ENCODE results near the gene CCDC86. TPM values are rescaled to one million over a fixed set of nuclear protein-coding genes. Genes with fewer than 3 reads are reported as not detected.
A peak's percentile ranks its signal among the peaks of the same experiment; 100 is the strongest.

Gene CCDC86
- total RNA-seq, 4 donors from 2014 or later: 19.2 to 43.8 (median 21.8) TPM

DNA sequence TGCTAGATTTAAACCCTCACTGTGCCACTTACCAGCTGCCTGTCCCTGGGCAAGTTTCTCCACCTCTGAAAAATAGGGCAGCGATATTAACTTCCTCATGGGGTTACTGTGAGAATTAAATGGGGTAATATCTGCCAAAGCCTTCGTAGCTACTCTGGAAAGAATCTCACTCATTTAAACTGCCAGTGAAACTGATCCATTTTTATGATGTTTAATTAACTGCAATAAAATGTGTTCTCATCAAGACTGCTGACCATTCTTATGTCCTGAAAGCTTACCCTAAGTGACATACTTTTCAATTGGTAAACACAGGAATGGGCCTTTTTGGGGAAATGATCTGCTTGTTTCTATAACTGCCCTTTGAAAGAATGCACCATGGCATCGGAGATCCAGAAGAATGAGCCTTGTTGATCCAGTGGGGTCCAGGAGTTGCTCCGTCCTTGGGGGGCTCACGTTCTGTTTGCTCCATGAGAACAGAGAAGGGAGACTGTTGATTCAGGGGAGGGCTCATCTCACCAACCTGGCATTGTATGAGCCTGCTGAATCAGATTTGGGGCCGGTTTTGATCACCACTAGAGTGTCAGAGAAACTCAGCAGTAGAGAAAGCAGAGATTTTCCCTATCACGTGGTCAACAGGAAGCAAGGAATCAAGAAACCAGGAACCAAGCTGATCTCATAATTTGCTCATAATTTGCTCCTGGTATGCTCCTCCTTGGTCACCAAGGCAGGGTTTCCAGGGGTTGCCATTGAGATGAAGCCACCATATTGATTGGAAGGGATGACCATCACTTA, 7.0 kb upstream of the CCDC86 start:
- TF ChIP-seq, protein P1, sequence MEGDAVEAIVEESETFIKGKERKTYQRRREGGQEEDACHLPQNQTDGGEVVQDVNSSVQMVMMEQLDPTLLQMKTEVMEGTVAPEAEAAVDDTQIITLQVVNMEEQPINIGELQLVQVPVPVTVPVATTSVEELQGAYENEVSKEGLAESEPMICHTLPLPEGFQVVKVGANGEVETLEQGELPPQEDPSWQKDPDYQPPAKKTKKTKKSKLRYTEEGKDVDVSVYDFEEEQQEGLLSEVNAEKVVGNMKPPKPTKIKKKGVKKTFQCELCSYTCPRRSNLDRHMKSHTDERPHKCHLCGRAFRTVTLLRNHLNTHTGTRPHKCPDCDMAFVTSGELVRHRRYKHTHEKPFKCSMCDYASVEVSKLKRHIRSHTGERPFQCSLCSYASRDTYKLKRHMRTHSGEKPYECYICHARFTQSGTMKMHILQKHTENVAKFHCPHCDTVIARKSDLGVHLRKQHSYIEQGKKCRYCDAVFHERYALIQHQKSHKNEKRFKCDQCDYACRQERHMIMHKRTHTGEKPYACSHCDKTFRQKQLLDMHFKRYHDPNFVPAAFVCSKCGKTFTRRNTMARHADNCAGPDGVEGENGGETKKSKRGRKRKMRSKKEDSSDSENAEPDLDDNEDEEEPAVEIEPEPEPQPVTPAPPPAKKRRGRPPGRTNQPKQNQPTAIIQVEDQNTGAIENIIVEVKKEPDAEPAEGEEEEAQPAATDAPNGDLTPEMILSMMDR (IDR thresholded peaks at IDR 0.05): no peak
- TF ChIP-seq POLR2A (IDR thresholded peaks at IDR 0.05): no peak
- WGBS, 2 donors: 64 to 70% methylated on average over 7 of the region's 7 CpGs
- no peak overlapping the region for H3K4me3 ChIP-seq (ENCODE audit: low read depth, poor library complexity, severe bottlenecking)
- no peak for DNase-seq (ENCODE audit: low spot score in 2 of 2)
- intact Hi-C loops (cut with DNase I; ENCODE audit: low total_unique reads): loop anchor here (5.0 kb wide), 1 partner anchor 67 kb away; no protein-coding TSS in a partner anchor

DNA sequence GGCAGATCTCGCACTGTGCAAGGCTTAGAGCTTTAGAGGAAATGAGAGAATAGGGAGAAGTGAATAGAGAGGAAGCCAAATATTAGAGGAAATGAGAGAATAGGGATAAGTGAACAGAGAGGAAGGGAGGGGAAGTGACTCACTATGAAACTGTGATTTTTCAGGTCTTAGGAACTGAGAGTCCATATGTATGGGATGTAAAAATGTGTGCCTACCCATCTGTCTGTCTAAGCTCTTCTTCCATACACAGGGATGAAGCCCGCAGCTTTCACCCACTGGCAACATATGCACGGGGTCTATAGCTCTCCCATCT, 6.4 kb upstream of the CCDC86 start:
- WGBS, 2 donors: 64 to 85% methylated on average over 3 of the region's 3 CpGs
- intact Hi-C loops (cut with DNase I; ENCODE audit: low total_unique reads): no loop called here
- no peak for DNase-seq (ENCODE audit: low spot score in 2 of 2)
- TF ChIP-seq, protein P1 (IDR thresholded peaks at IDR 0.05): no peak
- no peak for TF ChIP-seq POLR2A (IDR thresholded peaks at IDR 0.05)
- no peak overlapping the region for H3K4me3 ChIP-seq (ENCODE audit: low read depth, poor library complexity, severe bottlenecking)

- intact Hi-C loops (cut with DNase I; ENCODE audit: low total_unique reads): no loop called here
- H3K4me3 ChIP-seq (ENCODE audit: low read depth, poor library complexity, severe bottlenecking): no peak overlapping the region
These were observed 4.9 kb upstream of the CCDC86 start for GRCh38 chr11:60836866-60837515.

DNA sequence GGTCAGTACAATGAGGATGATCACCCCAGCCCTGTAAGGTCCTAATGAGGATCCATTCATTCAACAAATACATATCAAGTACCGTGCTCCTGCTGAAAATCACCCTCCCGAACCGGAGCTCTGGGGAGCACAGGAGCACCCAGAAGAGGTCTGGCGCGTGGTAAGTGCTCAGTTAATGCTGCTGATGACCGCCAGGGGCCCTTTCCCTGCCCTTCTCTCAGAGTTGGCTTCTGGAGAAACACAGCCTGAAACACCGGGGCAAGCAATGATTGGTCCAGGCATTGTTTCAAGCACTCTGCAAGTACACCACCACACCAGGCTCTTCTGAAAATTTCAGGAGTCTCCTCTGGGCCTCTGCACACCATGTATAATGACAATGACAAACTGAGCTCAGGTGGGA, 3.8 kb upstream of the CCDC86 start:
- 77 to 88% methylated on average over 4 to 7 of the region's 7 CpGs for WGBS, 2 donors

More at GRCh38 chr11:60836866-60837515, 4.9 kb upstream of the CCDC86 start:
- no peak for DNase-seq (ENCODE audit: low spot score in 2 of 2)
- 64 to 75% methylated on average over 8 to 9 of the region's 9 CpGs for WGBS, 2 donors
- TF ChIP-seq POLR2A (IDR thresholded peaks at IDR 0.05): no peak
- TF ChIP-seq, protein P1 (IDR thresholded peaks at IDR 0.05): no peak

GRCh38 chr11:60840470-60841430, 1.2 kb upstream of the CCDC86 start:
- WGBS, 2 donors: 56 to 70% methylated on average over 13 to 14 of the region's 14 CpGs
- H3K4me3 ChIP-seq (ENCODE audit: low read depth, poor library complexity, severe bottlenecking): no peak overlapping the region
- DNase-seq (ENCODE audit: low spot score in 2 of 2): peak in 1 of 2 donors; percentile 35
- intact Hi-C loops (cut with DNase I; ENCODE audit: low total_unique reads): loop anchor here (5.0 to 10.0 kb wide), 2 partner anchors 42 to 294 kb away; no protein-coding TSS in a partner anchor
- TF ChIP-seq, protein P1 (IDR thresholded peaks at IDR 0.05): no peak
- TF ChIP-seq POLR2A (IDR thresholded peaks at IDR 0.05): no peak

More for the DNA sequence above, 3.8 kb upstream of the CCDC86 start:
- no peak for DNase-seq (ENCODE audit: low spot score in 2 of 2)
- intact Hi-C loops (cut with DNase I; ENCODE audit: low total_unique reads): no loop called here
- no peak for TF ChIP-seq POLR2A (IDR thresholded peaks at IDR 0.05)
- TF ChIP-seq, protein P1 (IDR thresholded peaks at IDR 0.05): no peak
- no peak overlapping the region for H3K4me3 ChIP-seq (ENCODE audit: low read depth, poor library complexity, severe bottlenecking)
